NCI-H510A treated with DMSO at 0.1 percent for 48 hours (cell line): ENCODE data around the gene HRK.
A peak's percentile ranks its signal among the peaks of the same experiment; 100 is the strongest.

ENCODE experiments used
- DNase-seq: peaks from one replicate; lab custom pipeline; 2025; lab: John Stamatoyannopoulos, UW

Gene HRK

GRCh38 chr12:116881325-116881876, at the start of gene HRK:
Gene HRK, minus strand, starts transcription at chr12:116881441. Its CDS starts 134 bp downstream, at chr12:116881307.
- DNase-seq: peak; percentile 78

- DNase-seq: no peak
Measured at GRCh38 chr12:116929885-116930284, 48.6 kb upstream of the HRK start.

- DNase-seq: no peak
Measured at GRCh38 chr12:116928504-116928903, 47.3 kb upstream of the HRK start.

- peak; percentile 54 for DNase-seq
Measured at GRCh38 chr12:116927244-116927940, 46.2 kb upstream of the HRK start.

- DNase-seq: no peak
Measured at GRCh38 chr12:116926283-116927243, 45.3 kb upstream of the HRK start.

GRCh38 chr12:116924558-116925453, 43.6 kb upstream of the HRK start:
- DNase-seq: no peak

- no peak for DNase-seq
Measured at GRCh38 chr12:116922194-116922897, 41.1 kb upstream of the HRK start.

- no peak for DNase-seq
Measured at GRCh38 chr12:116920939-116921338, 39.7 kb upstream of the HRK start.

GRCh38 chr12:116919706-116920485, 38.7 kb upstream of the HRK start:
- no peak for DNase-seq

GRCh38 chr12:116919247-116919661, 38.0 kb upstream of the HRK start:
- DNase-seq: peak; percentile 61

- peak; percentile 73 for DNase-seq
Measured at GRCh38 chr12:116918464-116918863, 37.2 kb upstream of the HRK start.

- DNase-seq: peak; percentile 96
Measured at GRCh38 chr12:116916714-116917114, 35.5 kb upstream of the HRK start.

GRCh38 chr12:116916122-116916521, 34.9 kb upstream of the HRK start:
- peak; percentile 75 for DNase-seq

- no peak for DNase-seq
Measured at GRCh38 chr12:116915326-116915725, 34.1 kb upstream of the HRK start.

- peak; percentile 78 for DNase-seq
Measured at GRCh38 chr12:116910645-116911451, 29.6 kb upstream of the HRK start, which contains the start of gene FBXW8. Gene FBXW8, plus strand, starts transcription at chr12:116910950. Its CDS starts 88 bp downstream, at chr12:116911038.

GRCh38 chr12:116910280-116910644, 29.0 kb upstream of the HRK start:
- no peak for DNase-seq

GRCh38 chr12:116906285-116906684, 25.0 kb upstream of the HRK start:
- no peak for DNase-seq

GRCh38 chr12:116903818-116904217, 22.6 kb upstream of the HRK start:
- DNase-seq: no peak

- DNase-seq: no peak
Measured at GRCh38 chr12:116901612-116902011, 20.4 kb upstream of the HRK start.
